ENCODE results near the gene SPEF2.

DNA sequence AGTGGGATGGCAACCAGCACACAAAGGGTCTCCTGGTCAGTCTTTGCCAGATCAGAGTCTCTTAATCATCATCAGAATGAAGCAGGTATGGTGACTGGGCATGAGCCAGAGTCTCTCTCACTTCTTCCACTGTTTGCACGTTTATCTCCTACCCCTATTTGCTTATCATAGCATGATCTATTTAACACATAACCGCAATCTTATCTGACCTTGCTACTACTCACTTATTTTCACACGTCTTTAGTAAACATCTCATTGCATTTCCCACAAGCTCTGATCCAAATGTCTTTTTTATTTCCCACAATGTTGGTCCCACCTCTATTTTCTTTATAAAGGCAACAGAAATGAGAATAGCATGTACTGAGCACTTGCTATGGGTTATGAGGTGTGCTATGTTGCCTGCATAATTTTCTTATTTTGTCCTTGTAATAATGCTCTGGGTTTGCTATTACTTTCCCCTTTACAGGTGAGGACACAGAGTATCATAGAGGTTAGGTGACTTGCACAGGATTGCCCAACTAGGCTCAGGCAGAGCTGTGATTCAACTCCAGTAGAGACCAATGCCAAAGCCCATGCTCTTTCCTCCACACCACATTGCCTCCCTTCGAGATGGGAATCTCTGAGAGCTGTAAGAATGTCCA lies 199.3 kb downstream of the SPEF2 start:
- TF ChIP-seq POLR2A (IDR thresholded peaks at IDR 0.05) (no peak), POLR2AphosphoS5 (IDR thresholded peaks at IDR 0.05) (no peak)
- TF ChIP-seq, protein P1, sequence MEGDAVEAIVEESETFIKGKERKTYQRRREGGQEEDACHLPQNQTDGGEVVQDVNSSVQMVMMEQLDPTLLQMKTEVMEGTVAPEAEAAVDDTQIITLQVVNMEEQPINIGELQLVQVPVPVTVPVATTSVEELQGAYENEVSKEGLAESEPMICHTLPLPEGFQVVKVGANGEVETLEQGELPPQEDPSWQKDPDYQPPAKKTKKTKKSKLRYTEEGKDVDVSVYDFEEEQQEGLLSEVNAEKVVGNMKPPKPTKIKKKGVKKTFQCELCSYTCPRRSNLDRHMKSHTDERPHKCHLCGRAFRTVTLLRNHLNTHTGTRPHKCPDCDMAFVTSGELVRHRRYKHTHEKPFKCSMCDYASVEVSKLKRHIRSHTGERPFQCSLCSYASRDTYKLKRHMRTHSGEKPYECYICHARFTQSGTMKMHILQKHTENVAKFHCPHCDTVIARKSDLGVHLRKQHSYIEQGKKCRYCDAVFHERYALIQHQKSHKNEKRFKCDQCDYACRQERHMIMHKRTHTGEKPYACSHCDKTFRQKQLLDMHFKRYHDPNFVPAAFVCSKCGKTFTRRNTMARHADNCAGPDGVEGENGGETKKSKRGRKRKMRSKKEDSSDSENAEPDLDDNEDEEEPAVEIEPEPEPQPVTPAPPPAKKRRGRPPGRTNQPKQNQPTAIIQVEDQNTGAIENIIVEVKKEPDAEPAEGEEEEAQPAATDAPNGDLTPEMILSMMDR (IDR thresholded peaks at IDR 0.05) = no peak
